CD4-positive, alpha-beta T cell treated with Interferon gamma for 1 hour (primary cell): ENCODE measurements around the gene ABHD15.
A peak's percentile ranks its signal among the peaks of the same experiment; 100 is the strongest.

Experiments used
- DNase-seq: peaks from one replicate; pipeline ENCODE4 v3.0.0-alpha.2; 2020

Gene ABHD15

GRCh38 chr17:29566473-29567303 lies at the start of gene ABHD15:
ABHD15 (minus strand) TSS chr17:29567037; CDS start chr17:29566966, 71 bp downstream.
- peak; percentile 52 for DNase-seq

GRCh38 chr17:29615492-29616299 lies 48.9 kb upstream of the ABHD15 start:
- DNase-seq, result peak; percentile 85

GRCh38 chr17:29615048-29615385 lies 48.2 kb upstream of the ABHD15 start:
- peak; percentile 72 for DNase-seq

GRCh38 chr17:29614349-29615047 lies 47.7 kb upstream of the ABHD15 start:
- no peak for DNase-seq

- DNase-seq, result no peak
Observed at GRCh38 chr17:29613856-29614255, 47.0 kb upstream of the ABHD15 start.

GRCh38 chr17:29613352-29613837 lies 46.6 kb upstream of the ABHD15 start:
- DNase-seq, result peak; percentile 86

- no peak for DNase-seq
Observed at GRCh38 chr17:29612404-29613280, 45.8 kb upstream of the ABHD15 start.

- DNase-seq, result no peak
Observed at GRCh38 chr17:29612094-29612403, 45.2 kb upstream of the ABHD15 start.

- no peak for DNase-seq
Observed at GRCh38 chr17:29611351-29612093, 44.7 kb upstream of the ABHD15 start.

GRCh38 chr17:29610395-29610794 lies 43.6 kb upstream of the ABHD15 start:
- no peak for DNase-seq

GRCh38 chr17:29608986-29609385 lies 42.1 kb upstream of the ABHD15 start:
- DNase-seq, result no peak

GRCh38 chr17:29607557-29608195 lies 40.8 kb upstream of the ABHD15 start:
- no peak for DNase-seq

- no peak for DNase-seq
Observed at GRCh38 chr17:29603109-29603674, 36.4 kb upstream of the ABHD15 start.

GRCh38 chr17:29597361-29598172 lies 30.7 kb upstream of the ABHD15 start:
- no peak for DNase-seq

GRCh38 chr17:29596811-29597210 lies 30.0 kb upstream of the ABHD15 start:
- DNase-seq, result no peak

- DNase-seq, result no peak
Observed at GRCh38 chr17:29595943-29596774, 29.3 kb upstream of the ABHD15 start.

- DNase-seq, result no peak
Observed at GRCh38 chr17:29595107-29595942, 28.5 kb upstream of the ABHD15 start.

GRCh38 chr17:29594519-29595090 lies 27.8 kb upstream of the ABHD15 start:
- no peak for DNase-seq
